ENCODE data around the gene ABCF1.

Gene ABCF1

GRCh38 chr6:30572148-30572547 lies 906 bp downstream of the ABCF1 start:
- Histone ChIP-seq H3K9me3 (ENCODE audit: severe bottlenecking) (no peaks in the 10 kb centered on the region), H3K27me3 (ENCODE audit: insufficient read depth, low read depth, severe bottlenecking) (no peaks in the 10 kb centered on the region), H3K4me3 (ENCODE audit: low read depth, low read length) (peak overlapping the region; percentile 73), H3K36me3 (peaks cover 52% of the 10 kb centered on the region), H3K27ac (peak overlapping the region; percentile 95)
- DNase-seq = no peak
- no peak for TF ChIP-seq CTCF (IDR thresholded peaks at IDR 0.05; ENCODE audit: low read depth, low read length)

GRCh38 chr6:30573113-30573512 lies 1.9 kb downstream of the ABCF1 start:
- no peaks in the 10 kb centered on the region for H3K9me3 ChIP-seq (ENCODE audit: severe bottlenecking)
- H3K36me3 ChIP-seq = peaks cover 62% of the 10 kb centered on the region
- no peak overlapping the region for H3K27ac ChIP-seq
- H3K4me3 ChIP-seq (ENCODE audit: low read depth, low read length) = no peak overlapping the region
- TF ChIP-seq CTCF (IDR thresholded peaks at IDR 0.05; ENCODE audit: low read depth, low read length) = no peak
- no peaks in the 10 kb centered on the region for H3K27me3 ChIP-seq (ENCODE audit: insufficient read depth, low read depth, severe bottlenecking)
- DNase-seq = no peak

- Histone ChIP-seq H3K9me3 (ENCODE audit: severe bottlenecking) (no peaks in the 10 kb centered on the region), H3K36me3 (peaks cover 98% of the 10 kb centered on the region), H3K4me3 (ENCODE audit: low read depth, low read length) (no peak overlapping the region), H3K27me3 (ENCODE audit: insufficient read depth, low read depth, severe bottlenecking) (no peaks in the 10 kb centered on the region), H3K27ac (no peak overlapping the region)
- no peak for DNase-seq
- no peak for TF ChIP-seq CTCF (IDR thresholded peaks at IDR 0.05; ENCODE audit: low read depth, low read length)
Measured at GRCh38 chr6:30578051-30578450, 6.8 kb downstream of the ABCF1 start.

- TF ChIP-seq CTCF (IDR thresholded peaks at IDR 0.05; ENCODE audit: low read depth, low read length) = no peak
- no peak for DNase-seq
- H3K36me3 ChIP-seq = peaks cover 99% of the 10 kb centered on the region
- H3K27me3 ChIP-seq (ENCODE audit: insufficient read depth, low read depth, severe bottlenecking) = no peaks in the 10 kb centered on the region
- H3K9me3 ChIP-seq (ENCODE audit: severe bottlenecking) = no peaks in the 10 kb centered on the region
- H3K27ac ChIP-seq = no peak overlapping the region
- H3K4me3 ChIP-seq (ENCODE audit: low read depth, low read length) = no peak overlapping the region
Measured at GRCh38 chr6:30583921-30584320, 12.7 kb downstream of the ABCF1 start.

- no peaks in the 10 kb centered on the region for H3K27me3 ChIP-seq (ENCODE audit: insufficient read depth, low read depth, severe bottlenecking)
- no peak overlapping the region for H3K27ac ChIP-seq
- TF ChIP-seq CTCF (IDR thresholded peaks at IDR 0.05; ENCODE audit: low read depth, low read length) = no peak
- DNase-seq = no peak
- no peak overlapping the region for H3K4me3 ChIP-seq (ENCODE audit: low read depth, low read length)
- peaks cover 96% of the 10 kb centered on the region for H3K36me3 ChIP-seq
- H3K9me3 ChIP-seq (ENCODE audit: severe bottlenecking) = no peaks in the 10 kb centered on the region
Measured at GRCh38 chr6:30589754-30590358, 18.6 kb downstream of the ABCF1 start.

GRCh38 chr6:30590509-30590908 lies 19.3 kb downstream of the ABCF1 start:
- no peak for DNase-seq
- Histone ChIP-seq H3K27me3 (ENCODE audit: insufficient read depth, low read depth, severe bottlenecking) (no peaks in the 10 kb centered on the region), H3K27ac (no peak overlapping the region), H3K4me3 (ENCODE audit: low read depth, low read length) (no peak overlapping the region), H3K36me3 (peaks cover 96% of the 10 kb centered on the region), H3K9me3 (ENCODE audit: severe bottlenecking) (no peaks in the 10 kb centered on the region)
- TF ChIP-seq CTCF (IDR thresholded peaks at IDR 0.05; ENCODE audit: low read depth, low read length) = no peak

Data from WERI-Rb-1 (cell line).